Measurements from ENCODE around the gene PLB1. TPM values are rescaled to one million over a fixed set of nuclear protein-coding genes. Genes with fewer than 3 reads are reported as not detected.

The PLB1 gene
- total and polyA plus RNA-seq, 2 donors (not counting 1 experiment from before 2014, with no cell fraction given): 0.25 to 0.51 TPM

DNA sequence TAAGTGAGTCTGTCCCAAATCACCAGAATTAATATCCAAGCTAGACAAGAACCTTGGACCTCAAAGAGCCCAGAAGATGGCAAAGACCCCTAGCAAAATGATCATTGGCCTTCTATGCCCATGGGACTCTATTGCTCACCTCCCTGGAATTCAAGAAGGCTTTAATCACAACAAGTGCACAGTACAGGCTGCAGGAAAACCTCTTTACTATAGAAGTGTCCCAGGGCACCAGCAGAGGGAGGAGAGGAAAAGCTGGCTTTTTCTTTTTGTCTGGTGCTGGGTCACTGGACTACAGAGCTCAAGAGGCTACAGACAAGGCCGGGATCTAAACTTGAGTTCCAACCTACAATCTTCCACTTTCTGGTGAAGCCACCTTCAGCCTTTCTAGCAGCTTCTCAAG lies 167.5 kb downstream of the PLB1 start:
- H3K79me2 ChIP-seq (ENCODE audit: control insufficient read depth, insufficient read depth, low read length): no peaks in the 10 kb centered on the region
- H3K9ac ChIP-seq (ENCODE audit: low read length): no peak overlapping the region
- Mint-ChIP-seq H3K27me3 (no peaks in the 10 kb centered on the region), H3K9me3 (ENCODE audit: insufficient read depth) (no peaks in the 10 kb centered on the region), H3K4me1 (no peaks in the 10 kb centered on the region), H3K4me3 (no peak overlapping the region), H3K27ac (no peak overlapping the region)
- WGBS (ENCODE audit: insufficient coverage): no CpG with 5 or more reads among the region's 1 CpG
- no peaks in the 10 kb centered on the region for H3K27me3 ChIP-seq (replicated peaks in 1 of 4; ENCODE audit: control extremely low read depth in 1 of 4, control insufficient read depth in 3 of 4, insufficient read depth in 4 of 4, low read length in 3 of 4)
- H4K20me1 ChIP-seq (ENCODE audit: control insufficient read depth, insufficient read depth, low read length, poor library complexity, severe bottlenecking): no peaks in the 10 kb centered on the region
- ATAC-seq (ENCODE audit: low read depth) (no peak), DNase-seq (no peak)
- no peak overlapping the region for H3K27ac ChIP-seq (ENCODE audit: low read length in 2 of 2)
- H3K36me3 ChIP-seq (replicated peaks in 1 of 2; ENCODE audit: control extremely low read depth in 1 of 2, control insufficient read depth in 1 of 2, extremely low read depth in 1 of 2, insufficient read depth in 2 of 2, low read length in 1 of 2): no peaks in the 10 kb centered on the region
- no peak overlapping the region for H3K4me2 ChIP-seq (replicated peaks; ENCODE audit: low read depth, low read length, poor library complexity, severe bottlenecking)
- no peak for TF ChIP-seq EZH2 (IDR thresholded peaks at IDR 0.05; ENCODE audit: borderline replicate concordance, insufficient read depth, low read depth, low read length, poor library complexity, severe bottlenecking)
- TF ChIP-seq, protein P1, sequence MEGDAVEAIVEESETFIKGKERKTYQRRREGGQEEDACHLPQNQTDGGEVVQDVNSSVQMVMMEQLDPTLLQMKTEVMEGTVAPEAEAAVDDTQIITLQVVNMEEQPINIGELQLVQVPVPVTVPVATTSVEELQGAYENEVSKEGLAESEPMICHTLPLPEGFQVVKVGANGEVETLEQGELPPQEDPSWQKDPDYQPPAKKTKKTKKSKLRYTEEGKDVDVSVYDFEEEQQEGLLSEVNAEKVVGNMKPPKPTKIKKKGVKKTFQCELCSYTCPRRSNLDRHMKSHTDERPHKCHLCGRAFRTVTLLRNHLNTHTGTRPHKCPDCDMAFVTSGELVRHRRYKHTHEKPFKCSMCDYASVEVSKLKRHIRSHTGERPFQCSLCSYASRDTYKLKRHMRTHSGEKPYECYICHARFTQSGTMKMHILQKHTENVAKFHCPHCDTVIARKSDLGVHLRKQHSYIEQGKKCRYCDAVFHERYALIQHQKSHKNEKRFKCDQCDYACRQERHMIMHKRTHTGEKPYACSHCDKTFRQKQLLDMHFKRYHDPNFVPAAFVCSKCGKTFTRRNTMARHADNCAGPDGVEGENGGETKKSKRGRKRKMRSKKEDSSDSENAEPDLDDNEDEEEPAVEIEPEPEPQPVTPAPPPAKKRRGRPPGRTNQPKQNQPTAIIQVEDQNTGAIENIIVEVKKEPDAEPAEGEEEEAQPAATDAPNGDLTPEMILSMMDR (IDR thresholded peaks at IDR 0.05): no peak
- no peak overlapping the region for H3K4me3 ChIP-seq (ENCODE audit: control extremely low read depth in 1 of 5, extremely low read depth in 1 of 5, insufficient read depth in 1 of 5, low read depth in 2 of 5, low read length in 4 of 5)
- no peak overlapping the region for H2AFZ ChIP-seq (ENCODE audit: insufficient read depth, low read depth, low read length, poor library complexity, severe bottlenecking)
- no peaks in the 10 kb centered on the region for H3K4me1 ChIP-seq (ENCODE audit: control insufficient read depth in 2 of 2, insufficient read depth in 2 of 2, low read length in 2 of 2)
- CTCF ChIA-PET: no interaction called here
- H3K9me3 ChIP-seq (ENCODE audit: control extremely low read depth in 1 of 3, control insufficient read depth in 2 of 3, insufficient read depth in 1 of 3, low read length in 2 of 3): peaks cover 0 to 5% (median 0%) of the 10 kb centered on the region in 3 donors
- POLR2A ChIA-PET: no interaction called here
- intact Hi-C loops (cut with micrococcal nuclease): no loop called here

DNA sequence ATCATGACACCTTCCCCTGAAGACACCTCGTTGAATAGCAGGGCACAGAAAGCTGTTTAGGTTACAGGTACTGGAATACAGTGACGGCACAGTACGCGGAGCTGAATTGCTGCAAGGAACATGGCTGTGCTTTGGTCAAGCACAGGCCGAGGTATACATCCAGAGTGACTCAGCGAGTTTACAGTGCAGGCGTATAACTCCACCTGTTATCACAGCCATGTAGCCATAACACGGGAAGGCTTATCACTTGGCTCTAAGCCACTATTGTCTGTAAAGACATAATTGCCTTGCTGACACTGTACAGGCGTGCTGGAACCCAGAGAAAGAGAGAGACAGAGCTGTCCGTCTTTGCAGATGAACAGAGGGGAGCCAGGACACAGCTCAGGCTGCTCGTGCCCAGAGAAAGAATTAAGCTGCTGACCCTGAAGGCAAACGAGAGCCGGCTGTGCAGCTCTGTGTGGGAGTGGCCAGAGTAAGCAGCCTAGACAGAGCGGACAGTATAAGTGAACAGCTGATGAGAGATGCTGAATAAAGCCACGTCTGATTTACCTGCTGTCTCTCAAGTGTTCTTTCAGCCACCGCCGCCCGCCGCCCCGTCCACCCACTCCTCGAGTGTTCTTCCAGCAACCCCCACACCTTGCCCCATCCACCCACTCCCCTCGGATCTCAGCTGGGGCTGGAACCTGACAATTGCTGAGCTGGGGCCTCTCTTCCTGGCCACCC lies 168.4 kb downstream of the PLB1 start:
- H3K4me3 ChIP-seq (ENCODE audit: control extremely low read depth in 1 of 5, extremely low read depth in 1 of 5, insufficient read depth in 1 of 5, low read depth in 2 of 5, low read length in 4 of 5): no peak overlapping the region
- no peak overlapping the region for H2AFZ ChIP-seq (ENCODE audit: insufficient read depth, low read depth, low read length, poor library complexity, severe bottlenecking)
- H3K36me3 ChIP-seq (replicated peaks in 1 of 2; ENCODE audit: control extremely low read depth in 1 of 2, control insufficient read depth in 1 of 2, extremely low read depth in 1 of 2, insufficient read depth in 2 of 2, low read length in 1 of 2): no peaks in the 10 kb centered on the region
- intact Hi-C loops (cut with micrococcal nuclease): no loop called here
- no peaks in the 10 kb centered on the region for H3K9me3 Mint-ChIP-seq (ENCODE audit: insufficient read depth)
- ChIA-PET CTCF (interaction anchor here (1.3 kb wide), 1 partner anchor 70 kb away, joined by 6 read pairs; no protein-coding TSS in a partner anchor), POLR2A (no interaction called here)
- WGBS (ENCODE audit: insufficient coverage): 96% methylated on average over 19 of the region's 22 CpGs
- H3K4me2 ChIP-seq (replicated peaks; ENCODE audit: low read depth, low read length, poor library complexity, severe bottlenecking): no peak overlapping the region
- TF ChIP-seq, protein P1 (IDR thresholded peaks at IDR 0.05): no peak
- TF ChIP-seq EZH2 (IDR thresholded peaks at IDR 0.05; ENCODE audit: borderline replicate concordance, insufficient read depth, low read depth, low read length, poor library complexity, severe bottlenecking): no peak
- no peaks in the 10 kb centered on the region for H3K4me1 ChIP-seq (ENCODE audit: control insufficient read depth in 2 of 2, insufficient read depth in 2 of 2, low read length in 2 of 2)
- H3K9ac ChIP-seq (ENCODE audit: low read length): no peak overlapping the region
- no peaks in the 10 kb centered on the region for H3K27me3 Mint-ChIP-seq
- no peak overlapping the region for H3K27ac Mint-ChIP-seq
- no peak for ATAC-seq (ENCODE audit: low read depth)
- H3K4me3 Mint-ChIP-seq: no peak overlapping the region
- H3K27me3 ChIP-seq (replicated peaks in 1 of 4; ENCODE audit: control extremely low read depth in 1 of 4, control insufficient read depth in 3 of 4, insufficient read depth in 4 of 4, low read length in 3 of 4): no peaks in the 10 kb centered on the region
- DNase-seq: no peak
- no peaks in the 10 kb centered on the region for H3K79me2 ChIP-seq (ENCODE audit: control insufficient read depth, insufficient read depth, low read length)
- H4K20me1 ChIP-seq (ENCODE audit: control insufficient read depth, insufficient read depth, low read length, poor library complexity, severe bottlenecking): no peaks in the 10 kb centered on the region
- no peaks in the 10 kb centered on the region for H3K4me1 Mint-ChIP-seq
- peaks cover 0 to 5% (median 0%) of the 10 kb centered on the region in 3 donors for H3K9me3 ChIP-seq (ENCODE audit: control extremely low read depth in 1 of 3, control insufficient read depth in 2 of 3, insufficient read depth in 1 of 3, low read length in 2 of 3)
- H3K27ac ChIP-seq (ENCODE audit: low read length in 2 of 2): no peak overlapping the region
